Myocyte (in vitro differentiated cells): ENCODE results near the gene SLC25A39. TPM values are rescaled to one million over a fixed set of nuclear protein-coding genes. Genes with fewer than 3 reads are reported as not detected.
"Not testable (repeated sequence)": the region's sequence is repeated elsewhere in the genome, so short reads cannot be mapped to it uniquely, and the experiment has no call there.

ENCODE experiments used
- DNase-seq: peaks from one replicate; pipeline ENCODE4 v3.0.0-alpha.2; 2012; ENCODE audit warnings: low read depth
- total RNA-seq: library from RNA; depleted of rRNA; stranded (reverse); fragments of >200 nt; gene quantifications from 2 replicates; pipeline ENCODE4 v1.2.3, GENCODE V29; 2014

SLC25A39 gene
- total RNA-seq, 1 donor from 2014 or later = 84.0 TPM

DNA sequence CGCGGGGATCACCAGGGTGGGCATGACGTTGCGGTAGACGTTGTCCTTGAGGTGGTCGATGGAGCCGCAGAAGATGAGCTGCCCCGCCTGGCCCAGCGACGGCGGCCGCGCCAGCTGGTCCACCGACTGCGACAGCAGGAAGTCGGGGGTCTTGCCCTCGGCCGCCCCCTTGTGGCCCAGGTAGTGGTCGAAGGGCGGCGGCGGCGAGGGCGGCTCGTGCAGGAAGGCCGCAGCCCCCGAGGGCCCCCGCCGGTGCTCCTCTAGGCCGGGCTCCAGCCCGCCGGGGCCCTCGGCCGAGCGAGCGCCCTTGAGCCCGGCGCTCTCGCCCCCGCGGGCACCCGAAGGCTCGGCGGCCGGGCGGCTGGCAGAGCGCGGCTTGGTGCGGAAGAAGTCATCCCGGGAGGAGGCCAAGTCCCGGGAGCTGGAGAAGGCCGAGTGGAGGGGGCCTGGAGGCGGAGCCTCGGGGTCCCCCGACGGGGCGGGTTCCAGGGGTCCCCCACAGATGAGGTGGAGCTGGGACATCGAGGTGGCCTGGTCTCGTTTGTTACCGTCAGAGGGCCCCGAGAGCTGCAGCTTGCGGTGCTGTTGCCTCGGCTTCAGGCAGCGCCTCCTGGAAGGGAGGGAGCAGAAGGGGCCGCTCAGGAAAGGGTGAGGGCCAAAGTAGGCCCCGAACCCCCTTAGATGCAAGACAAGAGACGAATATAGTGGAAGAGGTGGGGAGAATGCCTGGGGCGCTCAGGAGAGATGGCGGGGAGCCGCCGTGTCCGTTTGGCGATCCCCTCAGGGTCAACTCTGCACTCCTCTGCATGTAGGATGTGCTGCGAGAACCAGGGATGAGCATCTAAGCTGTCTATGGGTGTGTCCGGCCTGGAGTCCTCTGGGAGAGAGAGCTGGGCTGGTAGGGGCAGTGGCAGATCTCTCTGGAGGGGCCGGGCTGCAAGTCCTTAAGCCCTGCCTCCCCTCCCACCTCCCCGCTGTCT lies 30.2 kb upstream of the SLC25A39 start:
- DNase-seq = no peak

DNA sequence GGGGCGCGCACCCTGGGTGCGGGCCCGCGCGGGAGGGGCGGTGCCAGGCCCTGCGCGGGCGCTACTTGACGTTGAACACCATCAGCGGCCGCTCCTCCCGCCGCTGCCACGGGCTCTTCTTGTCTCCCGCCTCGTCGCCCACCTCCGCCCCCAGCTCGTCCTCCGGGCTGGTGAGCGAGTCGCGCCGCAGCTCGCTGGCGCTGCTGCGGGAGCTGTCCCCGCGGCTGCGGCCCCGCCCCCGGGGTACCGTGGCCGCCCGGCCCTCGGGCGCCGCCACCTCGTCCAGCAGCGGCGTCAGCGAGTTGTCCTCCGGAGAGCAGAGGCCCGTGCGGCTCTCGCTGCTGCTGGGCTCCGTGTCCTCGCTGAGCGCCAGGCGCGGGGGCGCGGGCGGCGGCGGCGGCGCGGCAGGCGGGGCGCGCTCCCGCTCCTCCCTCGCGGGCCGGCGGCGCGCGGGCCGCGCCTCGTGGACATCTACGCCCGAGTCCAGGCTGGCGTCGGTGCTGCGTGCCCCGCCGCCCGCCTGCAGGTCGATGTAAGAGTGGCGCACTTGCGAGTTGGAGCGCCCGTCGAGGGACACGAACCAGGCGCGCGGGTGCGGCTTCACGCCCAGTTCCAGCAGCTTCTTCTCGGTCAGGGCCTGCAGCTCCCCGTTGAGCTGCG lies 29.2 kb upstream of the SLC25A39 start:
- no peak for DNase-seq

DNA sequence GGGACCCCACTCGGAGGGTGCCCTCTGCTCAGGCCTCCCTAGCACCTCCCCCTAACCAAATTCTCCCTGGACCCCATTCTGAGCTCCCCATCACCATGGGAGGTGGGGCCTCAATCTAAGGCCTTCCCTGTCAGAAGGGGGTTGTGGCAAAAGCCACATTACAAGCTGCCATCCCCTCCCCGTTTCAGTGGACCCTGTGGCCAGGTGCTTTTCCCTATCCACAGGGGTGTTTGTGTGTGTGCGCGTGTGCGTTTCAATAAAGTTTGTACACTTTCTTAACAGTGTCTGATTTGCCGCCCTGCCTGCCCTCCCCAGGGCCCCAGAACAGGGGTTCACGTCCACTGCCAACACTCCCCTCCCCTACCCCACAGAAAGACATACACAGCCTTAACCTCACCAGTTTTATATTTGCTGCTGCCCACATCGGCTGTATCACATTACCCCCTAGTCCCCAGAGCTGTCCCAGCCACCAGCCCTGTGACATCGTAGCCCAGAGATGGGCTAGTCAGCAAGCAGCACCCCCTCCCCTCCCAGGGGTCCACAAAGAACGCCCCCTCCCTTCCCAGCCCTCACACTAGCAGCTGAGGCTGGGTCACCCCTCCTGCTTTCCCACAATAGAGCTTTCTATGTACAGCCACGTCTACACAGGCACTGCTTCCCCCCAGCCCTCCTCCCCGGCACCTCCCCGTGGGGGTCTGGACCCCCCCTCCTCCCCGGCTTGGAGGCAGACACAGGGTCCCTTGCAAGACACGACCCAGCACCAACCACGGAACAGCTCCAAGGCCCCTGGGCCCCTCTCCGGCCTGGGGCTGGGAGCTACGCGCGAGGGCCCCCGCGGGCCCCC lies 28.4 kb upstream of the SLC25A39 start:
- DNase-seq = peak; percentile 74

DNA sequence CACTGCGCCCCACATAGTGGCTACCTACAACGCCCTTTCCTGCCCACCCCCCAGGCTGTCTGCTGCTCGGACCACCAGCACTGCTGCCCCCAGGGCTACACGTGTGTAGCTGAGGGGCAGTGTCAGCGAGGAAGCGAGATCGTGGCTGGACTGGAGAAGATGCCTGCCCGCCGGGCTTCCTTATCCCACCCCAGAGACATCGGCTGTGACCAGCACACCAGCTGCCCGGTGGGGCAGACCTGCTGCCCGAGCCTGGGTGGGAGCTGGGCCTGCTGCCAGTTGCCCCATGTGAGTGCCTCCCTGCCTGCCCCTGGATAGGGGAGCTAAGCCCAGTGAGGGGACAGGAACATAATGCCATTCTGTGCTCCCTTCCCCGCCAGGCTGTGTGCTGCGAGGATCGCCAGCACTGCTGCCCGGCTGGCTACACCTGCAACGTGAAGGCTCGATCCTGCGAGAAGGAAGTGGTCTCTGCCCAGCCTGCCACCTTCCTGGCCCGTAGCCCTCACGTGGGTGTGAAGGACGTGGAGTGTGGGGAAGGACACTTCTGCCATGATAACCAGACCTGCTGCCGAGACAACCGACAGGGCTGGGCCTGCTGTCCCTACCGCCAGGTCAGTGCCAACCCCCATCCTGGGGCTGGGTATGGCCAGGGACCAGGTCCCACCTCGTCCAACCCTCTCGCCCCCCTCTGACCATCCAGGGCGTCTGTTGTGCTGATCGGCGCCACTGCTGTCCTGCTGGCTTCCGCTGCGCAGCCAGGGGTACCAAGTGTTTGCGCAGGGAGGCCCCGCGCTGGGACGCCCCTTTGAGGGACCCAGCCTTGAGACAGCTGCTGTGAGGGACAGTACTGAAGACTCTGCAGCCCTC lies 27.6 kb upstream of the SLC25A39 start:
- DNase-seq = no peak

DNA sequence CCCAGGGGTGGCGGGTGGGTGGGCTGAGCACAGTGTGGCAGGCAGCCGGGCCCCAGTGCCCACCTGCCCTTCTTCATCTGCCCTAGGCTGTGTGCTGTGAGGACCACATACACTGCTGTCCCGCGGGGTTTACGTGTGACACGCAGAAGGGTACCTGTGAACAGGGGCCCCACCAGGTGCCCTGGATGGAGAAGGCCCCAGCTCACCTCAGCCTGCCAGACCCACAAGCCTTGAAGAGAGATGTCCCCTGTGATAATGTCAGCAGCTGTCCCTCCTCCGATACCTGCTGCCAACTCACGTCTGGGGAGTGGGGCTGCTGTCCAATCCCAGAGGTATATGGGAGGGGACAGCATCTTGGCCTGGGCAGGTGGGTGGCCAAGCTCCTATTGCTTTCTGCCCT lies 26.8 kb upstream of the SLC25A39 start:
- DNase-seq = no peak

DNA sequence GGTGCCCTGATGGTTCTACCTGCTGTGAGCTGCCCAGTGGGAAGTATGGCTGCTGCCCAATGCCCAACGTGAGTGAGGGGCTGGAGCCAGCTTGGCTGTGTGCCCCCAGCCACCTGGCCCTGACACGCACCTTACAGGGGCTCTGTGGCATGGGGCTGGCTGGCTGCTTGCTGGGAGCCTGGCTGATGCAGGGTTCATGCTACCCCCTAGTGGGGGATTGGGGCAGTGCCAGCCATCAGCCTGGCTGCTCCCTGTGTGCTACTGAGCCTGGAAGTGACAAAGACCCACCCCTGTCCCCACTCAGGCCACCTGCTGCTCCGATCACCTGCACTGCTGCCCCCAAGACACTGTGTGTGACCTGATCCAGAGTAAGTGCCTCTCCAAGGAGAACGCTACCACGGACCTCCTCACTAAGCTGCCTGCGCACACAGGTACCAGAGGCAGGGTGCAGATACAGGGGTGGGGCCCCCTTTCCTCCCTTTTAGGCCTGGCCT lies 26.2 kb upstream of the SLC25A39 start:
- peak; percentile 65 for DNase-seq

DNA sequence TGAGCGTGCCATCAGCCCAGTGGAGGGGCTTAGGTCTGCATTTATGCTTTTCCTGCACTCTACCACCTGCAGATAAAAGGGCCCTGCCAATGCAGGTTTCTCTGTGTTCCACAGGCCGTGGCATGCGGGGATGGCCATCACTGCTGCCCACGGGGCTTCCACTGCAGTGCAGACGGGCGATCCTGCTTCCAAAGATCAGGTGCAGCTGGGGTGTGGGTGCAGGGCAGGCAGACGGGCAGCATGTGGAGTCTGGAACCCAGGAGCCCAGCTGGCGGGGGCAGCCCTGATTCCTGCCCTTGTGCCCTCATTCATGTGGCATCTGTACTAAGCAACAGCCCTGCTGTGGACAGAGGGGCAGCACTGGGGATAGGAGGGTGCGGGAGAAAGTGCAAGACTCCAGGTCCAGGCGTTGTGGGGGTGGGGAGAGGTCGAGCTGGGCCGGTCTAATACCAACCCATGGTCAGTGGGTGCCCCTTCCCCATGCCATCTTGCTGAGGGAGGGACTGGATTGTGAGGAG lies 25.0 kb upstream of the SLC25A39 start:
- DNase-seq = no peak

DNA sequence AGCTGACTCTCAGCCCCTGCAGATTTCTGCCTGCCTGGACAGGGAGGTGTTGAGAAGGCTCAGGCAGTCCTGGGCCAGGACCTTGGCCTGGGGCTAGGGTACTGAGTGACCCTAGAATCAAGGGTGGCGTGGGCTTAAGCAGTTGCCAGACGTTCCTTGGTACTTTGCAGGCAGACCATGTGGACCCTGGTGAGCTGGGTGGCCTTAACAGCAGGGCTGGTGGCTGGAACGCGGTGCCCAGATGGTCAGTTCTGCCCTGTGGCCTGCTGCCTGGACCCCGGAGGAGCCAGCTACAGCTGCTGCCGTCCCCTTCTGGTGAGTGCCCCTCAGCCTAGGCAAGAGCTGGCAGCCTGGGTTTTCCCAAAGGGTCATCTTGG lies 24.4 kb upstream of the SLC25A39 start:
- DNase-seq = no peak

DNA sequence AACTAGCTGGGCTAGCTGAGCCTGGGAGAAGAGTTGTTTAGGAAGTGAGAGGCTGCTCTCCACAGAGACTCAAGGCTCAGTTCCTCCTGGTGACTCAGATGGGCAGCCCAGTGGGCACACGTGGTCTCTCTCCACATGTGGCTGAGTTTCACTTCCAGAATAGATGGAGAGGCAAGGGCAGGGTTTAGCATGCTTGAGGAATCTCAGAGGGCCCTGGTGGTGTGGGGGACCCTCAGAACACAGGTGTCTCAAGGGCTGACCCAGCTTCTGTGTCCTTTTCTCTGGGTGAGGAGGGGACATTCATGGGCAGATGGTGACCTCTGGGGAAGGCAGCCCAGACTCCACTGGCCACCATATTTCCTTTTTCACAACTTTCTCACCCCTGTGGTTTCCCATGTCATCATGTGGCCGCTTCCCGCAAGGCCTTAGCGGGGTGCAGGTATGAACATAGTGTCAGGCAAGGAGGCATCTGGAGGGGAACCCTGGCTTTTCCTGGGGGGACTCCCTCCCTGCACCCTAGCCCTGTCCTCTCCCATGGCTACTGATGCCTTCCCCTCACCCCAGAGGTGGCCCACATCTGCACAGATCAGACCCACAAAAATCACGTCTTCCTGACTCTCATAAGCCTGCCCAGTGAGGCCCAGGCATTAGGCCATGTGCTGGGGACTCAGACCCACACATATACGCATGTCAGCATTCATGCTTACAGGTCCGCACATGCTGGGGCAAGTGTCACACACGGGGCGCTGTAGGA lies 23.8 kb upstream of the SLC25A39 start:
- DNase-seq = peak; percentile 67

DNA sequence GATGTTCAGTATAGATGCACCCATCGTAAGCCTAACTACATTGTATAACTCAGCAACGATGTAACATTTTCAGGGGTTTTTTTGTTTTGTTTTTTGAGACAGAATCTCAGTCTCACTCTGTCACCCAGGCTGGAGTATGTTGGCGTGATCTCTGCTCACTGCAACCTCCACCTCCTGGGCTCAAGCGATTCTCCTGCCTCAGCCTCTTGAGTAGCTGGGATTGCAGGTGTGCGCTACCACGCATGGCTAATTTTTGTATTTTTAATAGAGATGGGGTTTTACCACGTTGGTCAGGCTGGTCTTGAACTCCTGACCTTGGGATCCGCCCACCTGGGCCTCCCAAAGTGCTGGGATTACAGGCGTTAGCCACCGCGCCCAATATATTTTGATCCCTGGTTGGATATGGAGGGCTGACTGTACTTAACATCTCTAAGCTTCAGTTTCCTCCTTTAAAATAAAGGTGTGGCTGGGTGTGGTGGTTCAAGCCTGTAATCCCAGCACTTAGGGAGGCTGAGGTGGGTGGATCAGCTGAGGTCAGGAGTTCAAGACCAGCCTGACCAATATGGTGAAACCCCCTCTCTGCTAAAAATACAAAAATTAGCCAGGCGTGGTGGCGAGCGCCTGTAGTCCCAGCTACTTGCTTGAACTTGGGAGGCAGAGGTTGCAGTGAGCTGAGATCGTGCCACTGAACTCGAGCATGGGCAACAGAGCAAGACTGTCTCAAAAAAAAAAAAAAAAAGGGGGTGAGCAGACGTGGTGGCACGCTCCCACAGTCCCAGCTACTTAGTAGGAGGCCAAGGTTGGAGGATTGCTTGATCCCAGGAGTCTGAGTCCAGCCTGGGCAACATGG lies 22.8 kb upstream of the SLC25A39 start:
- DNase-seq = not testable (repeated sequence)

DNA sequence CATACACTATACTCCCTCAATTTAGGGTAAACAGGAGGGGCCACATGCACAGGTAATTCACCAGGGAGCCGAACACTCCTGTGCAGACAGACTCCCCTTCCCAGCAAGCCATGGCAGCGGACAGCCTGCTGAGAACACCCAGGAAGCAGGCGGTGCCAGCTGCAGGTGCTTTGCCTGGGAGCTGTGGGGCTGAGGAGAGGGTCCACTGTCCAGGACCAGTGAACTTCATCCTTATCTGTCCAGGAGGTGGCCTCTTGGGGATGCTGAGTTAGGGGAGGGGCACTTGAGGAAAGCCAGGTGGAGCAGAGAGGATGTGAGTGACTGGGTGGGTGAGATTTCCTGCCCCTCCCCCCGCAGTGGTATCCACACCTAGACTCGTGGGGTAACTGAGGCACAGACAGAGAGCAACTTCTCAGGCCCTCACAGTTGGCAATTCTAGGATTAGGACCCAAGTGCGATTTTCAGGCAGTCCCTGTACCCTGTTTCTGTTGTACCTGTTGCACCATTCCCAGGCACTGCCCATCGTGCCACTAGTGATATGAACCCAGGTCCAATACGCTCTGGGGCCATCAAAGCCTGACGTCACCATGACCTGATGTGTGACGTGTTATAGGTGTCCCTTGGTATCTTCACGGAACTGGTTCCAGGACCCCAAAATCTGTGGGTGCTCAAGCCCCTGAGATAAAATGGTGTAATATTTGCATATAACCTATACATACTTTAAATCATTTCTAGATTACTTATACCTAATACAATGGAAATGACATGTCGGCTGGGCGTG lies 21.6 kb upstream of the SLC25A39 start:
- no peak for DNase-seq

DNA sequence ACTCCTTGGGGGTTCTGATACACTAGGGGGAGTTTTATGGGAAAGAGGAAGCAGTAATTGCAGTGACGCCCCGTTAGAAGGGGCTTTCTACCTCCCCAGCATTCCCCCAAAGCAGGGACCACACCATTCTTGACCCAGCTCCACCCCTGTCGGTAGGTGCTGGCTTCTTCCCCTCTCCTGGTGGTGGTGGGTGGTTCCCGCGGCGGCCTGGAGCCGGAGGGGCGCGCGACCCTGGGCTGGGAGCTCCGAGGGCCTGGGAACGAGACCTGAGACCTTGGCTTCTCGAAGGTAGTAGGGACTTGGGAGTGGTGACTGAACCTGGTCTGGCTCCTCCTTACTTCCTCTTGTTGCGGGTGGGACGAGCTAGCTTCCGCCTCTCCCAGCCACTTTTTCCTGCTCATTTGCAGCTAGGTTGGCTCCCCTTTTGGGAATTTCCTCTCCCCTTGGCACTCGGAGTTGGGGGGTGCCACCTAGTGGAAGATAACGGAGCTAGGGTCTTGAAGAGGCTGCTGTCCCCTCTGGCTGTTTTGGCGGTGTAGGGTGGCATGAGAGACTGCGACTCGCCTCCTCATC lies 20.9 kb upstream of the SLC25A39 start:
- DNase-seq = peak; percentile 82

DNA sequence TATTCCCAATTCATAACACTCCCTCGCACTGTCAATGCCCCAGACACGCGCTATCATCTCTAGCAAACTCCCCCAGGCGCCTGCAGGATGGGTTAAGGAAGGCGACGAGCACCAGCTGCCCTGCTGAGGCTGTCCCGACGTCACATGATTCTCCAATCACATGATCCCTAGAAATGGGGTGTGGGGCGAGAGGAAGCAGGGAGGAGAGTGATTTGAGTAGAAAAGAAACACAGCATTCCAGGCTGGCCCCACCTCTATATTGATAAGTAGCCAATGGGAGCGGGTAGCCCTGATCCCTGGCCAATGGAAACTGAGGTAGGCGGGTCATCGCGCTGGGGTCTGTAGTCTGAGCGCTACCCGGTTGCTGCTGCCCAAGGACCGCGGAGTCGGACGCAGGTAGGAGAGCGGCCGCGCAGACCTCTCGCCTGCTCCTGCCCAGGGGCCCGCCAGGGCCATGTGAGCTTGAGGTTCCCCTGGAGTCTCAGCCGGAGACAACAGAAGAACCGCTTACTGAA lies 20.4 kb upstream of the SLC25A39 start, which contains the start of gene GRN:
Gene GRN (plus strand): TSS at position 364 of the 515 bp plus-strand sequence. CDS start 3,863 bp downstream, outside the sequence.
- peak; percentile 100 for DNase-seq

DNA sequence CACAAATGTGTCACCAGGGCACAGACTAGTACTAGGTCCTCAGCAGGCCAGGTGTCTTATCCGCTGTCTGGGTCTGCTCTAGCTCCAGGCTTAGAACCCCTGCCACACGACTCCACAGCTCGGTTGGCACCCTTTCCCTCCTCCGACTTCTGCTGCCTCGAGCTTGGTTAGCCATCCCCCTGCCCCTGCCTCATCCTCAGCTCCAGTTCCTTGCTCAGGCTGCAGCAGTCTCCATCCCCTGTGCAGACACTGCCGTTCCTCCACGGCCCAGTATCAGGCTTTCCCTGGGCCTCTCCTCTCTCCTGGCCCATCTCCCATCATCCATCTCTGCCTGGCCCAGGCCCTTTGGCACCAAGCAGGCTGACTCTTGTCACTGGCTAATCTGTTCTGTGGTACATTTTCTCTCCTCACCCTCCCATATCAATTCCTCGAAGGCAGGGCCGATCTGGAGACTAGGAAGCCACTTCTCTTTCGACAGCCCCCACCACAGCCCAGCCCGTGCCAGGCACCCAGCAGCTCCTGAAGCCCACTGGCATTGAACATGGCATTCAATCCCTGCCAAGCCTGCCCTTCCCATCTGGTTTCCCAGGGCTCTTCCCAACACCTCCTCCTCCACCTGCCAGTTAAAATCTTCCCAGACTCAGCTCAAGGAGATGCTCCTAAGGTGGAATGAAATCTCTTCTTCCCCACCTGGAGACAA lies 19.0 kb upstream of the SLC25A39 start:
- no peak for DNase-seq

DNA sequence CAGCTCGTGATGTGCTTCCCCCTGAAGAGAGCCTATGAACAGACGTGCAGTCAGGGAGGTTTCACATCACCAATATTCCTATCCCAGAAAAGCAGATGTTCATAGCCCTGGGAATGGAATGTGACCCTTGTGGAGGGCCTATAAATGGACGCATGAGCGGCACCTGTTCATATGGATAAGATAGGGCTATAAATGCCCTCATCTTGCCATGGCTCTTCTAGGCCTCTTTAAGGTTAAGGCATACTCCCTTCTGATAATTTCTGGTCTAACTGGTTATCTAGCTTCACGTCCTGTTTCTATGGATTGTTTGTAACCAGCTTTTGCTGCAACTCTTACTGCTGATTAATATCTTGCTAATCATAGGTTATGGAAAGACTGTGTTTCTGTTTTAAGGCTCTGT lies 15.9 kb upstream of the SLC25A39 start:
- DNase-seq = not testable (repeated sequence)

DNA sequence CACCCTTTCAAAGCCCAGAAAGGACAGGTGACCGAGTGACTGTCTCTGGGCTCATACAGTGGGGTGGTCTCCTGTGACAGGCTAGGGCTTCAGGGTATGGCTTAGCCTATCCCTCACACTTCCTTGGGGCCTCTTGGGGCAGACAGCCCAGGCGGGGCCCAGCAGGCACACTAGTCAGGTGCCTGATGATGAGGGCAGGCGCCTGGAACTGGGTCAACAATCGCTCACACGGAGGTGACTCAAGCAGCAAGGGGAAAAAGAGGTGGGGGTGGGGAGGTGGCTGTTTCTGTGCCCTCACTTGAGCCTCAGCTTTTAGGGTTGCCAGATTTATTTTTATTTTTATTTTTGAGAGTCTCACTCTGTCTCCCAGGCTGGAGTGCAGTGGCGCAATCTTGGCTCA lies 14.1 kb upstream of the SLC25A39 start:
- no peak for DNase-seq
